HCT116 (cell line): ENCODE data around the gene NDRG3.

Experiments used
- CEBPB ChIP-seq: IDR thresholded peaks from 2 replicates; pipeline ENCODE4 v1.6.1; 2012; ENCODE audit warnings: low read depth
- CTCF ChIP-seq, 3 experiments: fragments of 200-600 bp in 1 of 3; sonication (generic) in 1 of 3; IDR thresholded peaks in 2 of 3; conservative IDR thresholded peaks in 1 of 3; 2 replicates each; pipeline ENCODE4 v1.5.1; 2012 to 2017; ENCODE audit warnings: low read depth in 2 of 3, low read length in 2 of 3, antibody characterized with exemption in 1 of 3, borderline replicate concordance in 1 of 3, control low read depth in 1 of 3, mild to moderate bottlenecking in 1 of 3, mixed read lengths in 1 of 3, mixed run types in 1 of 3, moderate library complexity in 1 of 3; ENCODE audit not compliant: insufficient read depth in 1 of 3
- EZH2 ChIP-seq: fragments of 200-600 bp; sonication (generic); IDR thresholded peaks from 2 replicates; pipeline ENCODE4 v1.6.1; 2017; ENCODE audit warnings: antibody characterized with exemption, mixed run types
- FOSL1 ChIP-seq: IDR thresholded peaks from 2 replicates; pipeline ENCODE4 v1.6.1; 2012; ENCODE audit warnings: low read depth
- MAX ChIP-seq: IDR thresholded peaks from 2 replicates; pipeline ENCODE4 v1.6.1; 2012
- POLR2A ChIP-seq: IDR thresholded peaks from 2 replicates; pipeline ENCODE4 v1.7.0; 2011; ENCODE audit warnings: borderline replicate concordance; ENCODE audit not compliant: insufficient read depth, insufficient read length; ENCODE audit errors: extremely low read depth
- POLR2AphosphoS5 ChIP-seq: IDR thresholded peaks from 2 replicates; pipeline ENCODE4 v1.6.1; 2011; ENCODE audit warnings: mild to moderate bottlenecking, low read depth, low read length, moderate library complexity
- SIN3A ChIP-seq: IDR thresholded peaks from 2 replicates; pipeline ENCODE4 v1.6.1; 2012; ENCODE audit warnings: low read depth
- SP1 ChIP-seq: IDR thresholded peaks from 2 replicates; pipeline ENCODE4 v1.6.1; 2012; ENCODE audit warnings: low read depth
- YY1 ChIP-seq: IDR thresholded peaks from 2 replicates; pipeline ENCODE4 v1.6.1; 2011; ENCODE audit warnings: low read length, low read depth, moderate library complexity, mild to moderate bottlenecking; ENCODE audit not compliant: insufficient replicate concordance; ENCODE audit errors: extremely low read depth
- ZBTB33 ChIP-seq: IDR thresholded peaks from 2 replicates; pipeline ENCODE4 v1.6.1; 2011; ENCODE audit warnings: mild to moderate bottlenecking, low read length, moderate library complexity; ENCODE audit not compliant: insufficient replicate concordance; ENCODE audit errors: extremely low read depth

GRCh38 chr20:36786663-36787062 lies 40.8 kb upstream of the NDRG3 start:
- TF ChIP-seq POLR2A: no peak
- no peak for TF ChIP-seq EZH2
- TF ChIP-seq CTCF (IDR thresholded peaks at IDR 0.05 in 2 of 3, conservative IDR thresholded peaks at IDR 0.05 in 1 of 3; ENCODE audit: borderline replicate concordance in 1 of 3, insufficient read depth in 1 of 3, low read depth in 2 of 3, low read length in 2 of 3): no peak
- no peak for TF ChIP-seq MAX
- TF ChIP-seq SP1: no peak
- TF ChIP-seq SIN3A: no peak
- TF ChIP-seq ZBTB33: no peak
- TF ChIP-seq CEBPB: no peak
- no peak for TF ChIP-seq POLR2AphosphoS5
- no peak for TF ChIP-seq FOSL1
- no peak for TF ChIP-seq YY1
